ENCODE measurements around the gene NOMO2. TPM values are rescaled to one million over a fixed set of nuclear protein-coding genes. Genes with fewer than 3 reads are reported as not detected.
"Not testable (repeated sequence)": the region's sequence is repeated elsewhere in the genome, so short reads cannot be mapped to it uniquely, and the experiment has no call there.

Gene NOMO2
- polyA plus RNA-seq, 1 donor, result 83.8 TPM

DNA sequence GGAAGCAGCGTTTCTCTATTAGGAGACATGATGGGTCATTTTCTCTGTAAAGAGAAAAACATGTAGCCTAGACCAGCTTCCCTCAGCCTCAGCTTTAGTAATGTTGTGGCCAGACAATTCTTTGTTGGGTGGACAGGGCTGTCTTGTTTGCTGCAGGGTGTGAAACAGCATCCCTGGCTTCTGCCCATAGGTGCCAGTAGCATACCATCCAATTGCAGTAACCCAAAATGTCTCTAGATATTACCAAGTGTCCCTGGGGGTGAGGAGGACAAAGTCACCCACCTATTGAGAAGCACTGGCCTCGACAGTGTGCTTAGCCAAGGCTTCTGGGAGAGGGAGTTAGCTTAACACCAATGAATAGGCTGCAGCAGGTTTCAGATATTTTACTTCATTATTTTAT lies 14.0 kb upstream of the NOMO2 start:
- not testable (repeated sequence) for DNase-seq

DNA sequence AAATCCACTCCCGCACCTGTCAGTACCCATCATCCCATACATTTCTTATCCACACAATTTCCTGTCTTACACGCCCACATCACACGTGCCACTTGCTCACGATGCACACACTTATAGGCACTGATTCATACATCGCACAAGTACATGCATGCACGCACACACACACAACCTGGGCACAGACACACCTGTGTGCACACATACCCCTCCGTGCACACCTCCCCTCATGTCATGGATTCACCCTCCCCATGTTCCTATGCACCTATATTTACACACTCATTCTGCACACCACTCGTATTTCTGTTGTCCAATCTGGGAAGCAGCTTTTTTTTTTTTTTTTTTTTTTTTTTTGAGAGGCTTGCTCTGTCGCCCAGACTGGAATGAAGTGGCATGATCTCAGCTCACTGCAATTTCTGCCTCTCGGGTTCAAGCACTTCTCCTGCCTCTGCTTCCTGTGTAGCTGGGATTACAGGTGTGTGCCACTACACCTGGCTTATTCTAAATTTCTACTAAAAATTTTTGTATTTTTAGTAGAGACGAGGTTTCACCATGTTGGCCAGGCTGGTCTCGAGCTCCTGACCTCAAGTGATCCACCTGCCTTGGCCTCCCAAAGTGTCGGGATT lies 13.5 kb upstream of the NOMO2 start:
- DNase-seq, result not testable (repeated sequence)

DNA sequence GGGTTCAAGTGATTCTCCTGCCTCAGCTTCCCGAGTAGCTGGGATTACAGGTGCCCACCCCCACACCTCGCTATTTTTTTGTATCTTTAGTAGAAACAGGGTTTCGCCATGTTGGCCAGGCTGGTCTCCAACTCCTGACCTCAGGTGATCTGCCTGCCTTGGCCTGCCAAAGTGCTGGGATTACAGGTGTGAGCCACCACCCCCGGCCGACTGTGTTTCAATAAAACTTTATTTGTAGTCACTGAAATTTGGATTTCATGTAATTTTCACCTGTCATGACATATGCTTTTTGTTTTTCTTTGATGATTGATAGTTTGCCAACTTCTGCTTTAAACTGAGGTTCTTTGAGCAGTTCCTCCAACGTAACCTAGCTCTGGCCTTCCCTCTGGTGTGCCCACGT lies 12.0 kb upstream of the NOMO2 start:
- DNase-seq, result not testable (repeated sequence)

DNA sequence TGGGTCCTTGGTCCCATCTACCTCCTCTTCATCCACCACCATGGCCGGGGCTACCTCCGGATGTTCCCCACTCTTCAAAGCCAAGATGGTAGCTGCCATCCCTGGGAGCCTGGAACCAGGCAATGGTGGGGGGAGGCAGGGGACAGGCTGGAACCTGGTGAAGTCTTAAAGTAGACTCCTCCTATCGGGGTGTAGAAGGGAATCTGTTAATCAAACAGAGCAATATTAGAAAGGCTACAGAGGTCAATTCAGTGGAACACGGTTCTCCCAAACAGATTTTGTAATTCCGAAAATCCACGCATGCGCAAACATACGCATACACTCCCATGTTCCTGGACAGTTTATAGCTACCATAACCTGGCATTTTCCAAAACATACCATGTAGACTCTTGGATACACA lies 11.1 kb upstream of the NOMO2 start:
- not testable (repeated sequence) for DNase-seq

DNA sequence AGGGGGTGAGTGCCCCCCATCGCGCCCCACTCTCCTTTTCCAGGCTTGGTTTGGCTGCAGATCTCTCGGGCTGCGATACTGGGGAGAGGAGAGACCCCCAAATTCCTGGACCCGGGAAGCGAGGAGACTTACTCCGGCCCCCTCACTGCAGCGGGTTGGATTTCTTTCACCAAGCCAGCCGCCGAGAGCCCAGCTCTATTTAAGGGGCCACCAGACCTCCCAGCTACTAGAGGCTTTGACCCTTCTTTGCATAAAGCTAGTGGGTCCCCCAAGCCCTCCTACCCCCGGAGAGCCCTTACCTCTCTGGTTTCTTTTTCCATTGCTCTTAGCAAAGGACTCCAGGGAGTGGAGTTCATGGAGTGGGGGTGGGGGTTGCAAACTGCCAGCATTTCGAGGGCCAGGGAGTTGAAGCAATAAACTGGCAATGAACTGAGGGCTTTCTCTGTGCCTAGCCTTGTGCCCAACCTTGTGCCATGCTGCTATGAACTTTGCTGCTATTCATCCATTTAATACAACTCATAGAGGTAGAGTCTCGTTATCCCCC lies 9.5 kb upstream of the NOMO2 start:
- DNase-seq, result not testable (repeated sequence)

DNA sequence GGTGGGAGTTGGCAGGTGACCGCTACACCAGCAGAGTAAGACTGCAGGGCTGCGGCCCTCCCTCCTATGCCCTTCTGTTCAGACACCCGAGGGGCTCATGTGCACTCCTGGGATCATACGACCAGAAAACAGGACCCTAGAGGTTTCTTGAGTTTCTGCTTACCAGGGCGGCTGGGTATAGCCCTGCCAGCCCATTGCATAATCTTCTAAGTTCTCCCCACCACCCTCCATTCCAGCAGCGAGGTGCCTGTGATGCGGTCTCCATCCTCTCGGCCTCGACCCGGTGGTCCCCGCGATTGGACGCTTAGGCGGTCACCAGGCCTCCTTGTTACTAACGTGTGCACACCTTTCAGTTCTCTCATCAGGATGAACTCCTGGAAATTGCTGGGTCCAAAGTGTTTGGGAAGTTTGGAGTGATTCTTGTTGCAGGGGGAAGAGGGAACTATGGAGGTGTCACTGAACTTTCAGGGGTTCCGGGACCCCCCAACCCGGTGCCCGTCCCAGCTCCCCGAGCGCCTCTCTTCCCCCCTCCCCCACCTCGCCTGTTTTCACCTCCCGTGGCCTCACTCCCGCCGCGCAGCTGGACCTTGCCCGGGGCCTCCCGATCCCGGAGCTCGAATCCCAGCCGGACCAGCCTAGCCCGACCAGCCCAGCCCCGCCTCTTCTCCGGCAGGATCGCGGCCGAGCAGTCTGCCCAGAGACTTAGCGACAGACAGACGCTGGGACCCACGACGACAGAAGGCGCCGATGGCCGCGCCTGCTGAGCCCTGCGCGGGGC lies 8.8 kb upstream of the NOMO2 start:
- DNase-seq, result not testable (repeated sequence)

DNA sequence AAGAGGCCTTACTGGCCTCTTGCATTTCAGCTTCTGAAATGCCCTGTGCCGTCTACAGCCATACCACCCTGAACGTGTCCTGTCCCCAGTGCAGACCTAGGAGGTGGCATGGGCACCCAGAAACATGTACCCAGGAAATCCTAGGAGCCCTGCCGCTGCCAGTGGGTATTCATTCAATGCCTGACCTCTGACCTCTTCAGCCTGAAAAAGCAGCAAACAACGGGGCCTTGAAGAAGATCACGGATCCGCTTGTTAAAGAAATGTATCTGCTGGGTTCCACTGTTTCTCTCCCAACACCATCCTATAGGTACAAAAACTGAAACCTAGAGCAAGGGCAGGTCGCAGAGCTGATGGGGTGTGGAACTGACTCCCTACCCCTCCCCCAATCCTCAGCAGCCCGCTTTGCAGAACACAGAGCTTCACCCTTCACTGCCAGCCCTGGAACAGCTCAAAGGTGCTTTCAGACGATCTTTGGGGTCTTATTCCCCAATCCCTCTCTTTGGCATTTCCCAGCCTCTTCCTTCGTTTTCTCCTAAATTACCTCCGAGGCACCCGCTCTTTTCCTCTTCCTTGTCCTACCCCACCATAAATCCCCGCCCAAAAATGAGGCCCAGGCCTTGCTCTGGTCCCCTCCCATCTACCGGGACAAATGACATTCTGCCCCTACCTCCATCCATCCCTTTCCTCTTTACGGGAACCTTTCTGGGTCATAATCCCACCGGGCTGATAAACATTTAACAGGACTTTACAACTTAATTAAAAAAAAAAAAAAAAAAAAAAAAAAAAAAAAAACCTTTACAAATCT lies 1.3 kb downstream of the NOMO2 start:
- DNase-seq, result not testable (repeated sequence)

DNA sequence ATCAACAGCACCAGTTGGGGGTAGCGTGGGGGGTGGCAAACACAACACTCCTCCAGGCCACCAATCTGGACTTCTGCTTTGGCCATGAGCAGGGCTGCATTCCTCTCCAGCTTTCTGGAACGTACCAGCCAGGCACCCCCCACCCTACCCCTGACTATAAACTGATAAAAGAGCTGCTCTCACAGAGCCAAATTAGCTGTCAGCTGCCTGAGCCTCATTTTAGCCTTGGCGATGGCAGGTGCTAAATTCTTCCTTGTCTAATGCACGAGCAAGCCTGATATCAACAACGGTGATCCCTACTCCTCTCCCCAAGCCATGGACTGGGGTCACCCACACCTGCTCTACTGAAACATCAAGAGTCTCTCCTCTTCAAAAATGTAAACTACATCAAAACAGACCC lies 8.2 kb downstream of the NOMO2 start:
- not testable (repeated sequence) for DNase-seq

DNA sequence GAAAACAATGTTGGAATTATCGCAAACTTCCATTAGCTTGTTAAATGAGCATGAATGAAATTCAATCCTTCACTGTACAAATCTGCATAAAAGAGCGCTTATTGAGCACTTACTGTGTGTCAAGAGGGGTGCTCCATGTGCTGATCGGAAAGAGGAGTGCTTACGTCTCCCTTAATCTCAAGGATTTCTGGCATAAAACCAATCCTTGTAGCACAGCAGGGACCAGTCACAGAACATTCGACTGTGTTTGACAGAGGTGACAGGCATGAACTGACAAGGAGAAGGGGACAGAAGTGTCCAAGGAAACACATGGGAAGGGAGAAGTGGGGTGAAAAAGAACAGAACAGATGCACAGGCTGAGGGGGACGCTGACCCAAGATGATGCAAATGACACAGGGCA lies 14.5 kb downstream of the NOMO2 start:
- DNase-seq, result not testable (repeated sequence)

DNA sequence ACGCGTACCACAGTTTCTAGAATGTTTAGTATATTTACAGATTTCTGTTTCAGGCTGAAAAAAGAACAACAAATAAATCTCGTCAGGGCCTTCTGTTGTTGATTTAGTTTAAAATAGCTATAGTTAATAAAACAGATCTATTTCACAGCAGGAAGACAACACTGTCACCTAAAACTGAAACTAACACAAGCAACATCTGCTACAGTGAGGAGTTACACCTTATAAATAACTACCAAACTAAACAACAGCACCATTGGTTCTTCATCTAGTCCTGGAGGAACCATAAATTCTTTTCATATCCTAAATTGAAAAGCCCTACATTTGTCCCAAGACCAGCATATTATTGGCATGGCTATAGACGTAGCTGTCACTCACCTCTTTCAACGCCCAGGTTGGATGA lies 15.0 kb downstream of the NOMO2 start:
- DNase-seq, result not testable (repeated sequence)

DNA sequence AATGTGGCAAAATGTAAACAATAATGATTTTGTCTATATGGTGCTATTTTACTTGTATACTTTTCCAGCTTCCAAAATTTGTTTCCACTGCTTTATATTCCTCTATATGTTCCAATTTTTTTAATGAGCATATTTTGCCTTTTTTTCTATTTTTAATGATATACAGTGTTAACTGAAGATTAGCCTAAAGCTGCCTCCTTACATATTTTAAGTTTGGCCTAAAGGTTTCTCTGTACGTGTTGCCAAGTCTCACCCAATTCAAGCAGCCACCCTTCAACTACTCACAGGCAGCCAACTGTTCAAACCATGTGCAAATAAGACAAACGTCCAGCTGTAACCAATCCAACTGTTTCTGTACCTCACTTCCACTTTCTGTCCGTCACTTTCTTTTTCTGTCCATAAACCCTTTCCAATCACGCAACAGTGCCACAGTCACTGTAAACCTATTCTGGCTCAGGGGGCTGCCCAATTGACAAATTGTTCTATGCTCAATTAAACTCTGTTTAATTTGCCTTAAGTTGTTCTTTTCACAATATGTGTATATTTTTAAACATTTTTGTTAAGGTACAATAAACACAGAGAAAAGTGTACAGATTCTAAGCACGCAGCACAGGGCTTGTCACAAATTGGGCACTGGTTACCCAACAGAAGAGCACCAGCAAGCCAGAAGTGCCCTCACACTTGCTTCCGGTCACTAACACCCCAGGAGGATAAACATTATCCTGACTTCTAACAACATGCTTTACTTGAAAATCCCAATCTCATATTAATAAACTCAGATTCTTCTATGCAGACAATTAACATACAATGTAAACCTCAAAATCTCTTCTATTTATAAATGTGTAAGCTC lies 17.4 kb downstream of the NOMO2 start:
- DNase-seq, result not testable (repeated sequence)

DNA sequence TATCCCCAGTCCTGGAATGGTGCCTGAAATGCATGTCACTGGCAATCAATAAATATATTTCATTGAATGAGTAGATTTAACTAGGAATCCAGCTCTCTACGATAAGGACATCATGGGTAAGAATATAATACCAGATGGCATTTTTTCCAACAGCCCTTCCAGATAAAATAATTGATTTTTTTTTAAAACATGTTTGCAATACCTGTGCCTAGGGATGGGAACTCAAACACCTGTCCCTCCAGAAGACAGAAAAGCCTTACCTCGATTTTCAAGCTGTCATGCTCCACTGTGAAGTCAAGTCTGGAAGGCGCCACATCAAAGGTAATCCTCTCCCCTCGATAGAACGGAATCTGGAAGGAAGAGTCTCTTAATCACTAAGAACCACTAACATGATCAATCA lies 20.0 kb downstream of the NOMO2 start:
- not testable (repeated sequence) for DNase-seq

DNA sequence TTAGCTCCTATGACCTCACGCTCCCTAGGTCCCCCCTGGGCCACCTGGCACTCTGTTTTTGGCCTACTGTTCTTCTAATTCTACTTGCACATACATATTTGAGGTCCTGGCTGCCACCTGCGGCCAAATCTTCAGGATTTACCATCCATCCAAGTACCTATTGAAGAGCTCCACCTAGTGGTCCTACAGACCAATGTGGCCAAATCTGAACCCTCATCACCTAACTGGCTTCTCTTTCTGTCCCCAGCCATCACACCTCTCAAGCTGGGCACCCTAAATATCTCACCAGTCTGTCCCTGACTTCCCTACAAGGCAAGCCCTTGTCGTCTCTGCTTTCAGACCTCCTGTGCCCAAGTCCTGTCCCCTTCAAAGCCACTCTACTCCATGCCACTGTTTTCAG lies 24.9 kb downstream of the NOMO2 start:
- not testable (repeated sequence) for DNase-seq

DNA sequence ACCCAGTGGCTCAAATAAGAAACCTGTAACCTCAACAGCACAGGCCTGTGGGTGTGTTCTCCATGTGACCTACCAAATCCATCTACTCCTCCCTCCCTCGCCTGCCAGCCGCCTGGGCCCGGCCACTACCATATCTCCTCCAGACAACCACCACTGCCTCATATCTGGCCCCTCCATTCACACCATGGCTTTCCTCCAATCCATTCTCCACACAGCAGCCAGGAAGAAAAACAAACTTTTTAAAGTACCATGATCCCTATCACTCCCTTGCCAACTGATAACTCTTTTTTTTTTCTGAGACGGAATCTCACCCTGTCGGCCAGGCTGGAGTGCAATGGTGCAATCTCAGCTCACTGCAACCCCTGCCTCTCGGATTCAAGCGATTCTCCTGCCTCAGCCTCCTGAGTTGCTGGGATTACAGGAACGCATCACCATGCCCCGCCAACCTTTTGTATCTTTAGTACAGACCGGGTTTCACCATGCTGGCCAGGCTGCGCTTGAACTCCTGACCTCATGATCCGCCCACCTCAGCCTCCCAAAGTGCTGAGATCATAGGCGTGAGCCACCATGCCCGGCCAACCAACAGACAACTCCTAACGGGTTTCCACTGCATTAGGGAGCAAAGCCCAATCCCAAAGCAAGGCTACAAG lies 26.3 kb downstream of the NOMO2 start:
- DNase-seq, result not testable (repeated sequence)

DNA sequence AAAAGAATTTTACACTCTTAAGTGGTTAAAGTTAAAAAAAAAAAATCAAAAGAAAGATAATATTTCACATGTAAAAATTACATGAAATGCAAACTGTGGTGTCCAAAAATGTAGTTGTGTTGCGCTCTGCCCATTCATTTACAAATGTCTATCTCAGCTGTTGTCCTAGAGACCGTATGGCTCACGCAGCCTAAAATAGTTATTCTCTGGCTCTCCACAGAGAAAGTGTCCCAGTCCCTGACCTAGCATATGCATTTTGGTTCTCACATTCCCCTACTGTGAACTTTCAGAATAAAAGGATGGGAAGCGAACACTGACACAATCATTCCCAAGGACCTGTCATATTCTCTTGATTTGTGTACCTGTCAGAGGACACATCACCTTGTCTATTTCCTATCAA lies 27.6 kb downstream of the NOMO2 start:
- DNase-seq, result not testable (repeated sequence)

DNA sequence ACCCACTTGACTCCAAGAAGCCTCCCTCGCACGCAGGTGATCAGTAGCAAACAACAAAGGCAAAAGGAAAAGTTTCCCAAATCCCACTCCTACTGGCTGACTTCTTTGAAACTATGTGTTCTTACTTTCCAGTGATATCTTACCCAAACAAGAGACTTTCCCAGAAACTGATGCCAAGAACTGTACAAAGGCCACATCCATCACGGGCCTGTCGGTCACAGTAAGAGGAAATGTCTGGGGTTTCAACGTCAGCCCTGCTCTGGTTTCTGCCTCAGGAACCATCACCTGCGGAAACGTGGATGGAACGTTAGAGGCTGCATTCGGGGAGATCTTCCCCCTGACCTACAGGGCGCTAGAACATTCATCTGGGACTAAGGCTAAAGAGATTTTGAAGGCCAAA lies 30.6 kb downstream of the NOMO2 start:
- not testable (repeated sequence) for DNase-seq

DNA sequence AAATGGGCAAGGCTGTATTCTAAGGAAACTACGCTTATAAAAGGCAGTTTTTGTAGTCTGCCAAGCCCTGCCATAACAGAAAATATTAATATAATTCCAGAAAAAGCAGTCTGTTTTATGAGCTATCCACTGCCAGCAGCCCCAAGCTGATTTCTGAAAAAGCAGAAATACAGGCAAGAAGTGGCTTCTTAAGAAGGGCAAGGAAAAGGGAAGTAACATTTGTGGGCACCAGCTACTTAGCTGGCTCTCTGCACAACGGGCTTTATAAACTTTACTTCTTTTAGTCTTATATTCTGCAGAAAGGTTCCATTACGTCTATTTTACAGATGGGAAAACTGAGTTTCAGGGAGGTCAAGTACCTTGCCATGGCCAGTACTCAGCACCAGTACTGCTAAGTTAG lies 31.6 kb downstream of the NOMO2 start:
- DNase-seq, result not testable (repeated sequence)

DNA sequence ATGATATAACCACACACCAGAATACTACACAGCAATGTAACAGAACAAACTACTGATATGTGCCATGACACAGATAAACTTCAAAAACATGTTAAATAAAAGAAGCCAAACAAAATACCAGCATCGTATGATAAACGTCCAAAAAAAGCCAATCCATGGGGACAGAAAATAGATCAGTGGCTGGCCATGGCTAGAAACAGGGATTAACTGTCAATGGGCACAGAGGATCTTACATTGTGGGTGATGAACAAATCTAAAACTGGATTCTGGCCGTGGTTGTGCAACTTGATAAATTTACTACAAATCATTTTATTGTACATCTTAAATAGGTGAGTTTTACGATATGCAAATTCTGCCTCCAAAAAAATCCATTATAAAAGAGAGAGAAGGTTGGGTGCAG lies 35.4 kb downstream of the NOMO2 start:
- DNase-seq, result not testable (repeated sequence)

DNA sequence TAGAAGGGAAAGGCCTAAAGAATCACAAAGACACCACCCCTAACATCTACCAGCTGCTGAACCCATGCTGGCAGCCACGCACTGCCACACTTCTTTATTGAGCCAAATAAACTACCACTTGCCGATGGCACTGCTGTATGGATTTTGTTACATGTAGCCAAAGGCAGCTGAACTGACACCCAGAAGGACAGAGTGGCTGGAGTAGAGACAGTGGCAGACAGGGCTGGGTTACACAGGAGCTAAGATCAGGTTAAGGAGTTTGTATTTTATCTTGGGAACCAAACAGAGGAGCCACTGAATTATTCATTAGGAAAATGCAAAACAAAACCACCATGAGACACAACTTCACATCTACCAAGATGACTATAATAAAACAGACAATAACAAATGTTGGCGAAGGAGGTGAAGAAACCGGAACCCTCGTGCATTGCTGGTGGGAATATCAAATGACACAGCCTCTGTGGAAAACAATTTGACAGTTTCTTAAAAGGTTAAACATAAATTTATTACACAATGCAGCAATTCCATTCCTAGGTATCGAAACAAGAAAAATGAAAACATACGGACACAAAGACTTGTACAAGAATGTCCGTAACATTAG lies 35.9 kb downstream of the NOMO2 start:
- DNase-seq, result not testable (repeated sequence)

DNA sequence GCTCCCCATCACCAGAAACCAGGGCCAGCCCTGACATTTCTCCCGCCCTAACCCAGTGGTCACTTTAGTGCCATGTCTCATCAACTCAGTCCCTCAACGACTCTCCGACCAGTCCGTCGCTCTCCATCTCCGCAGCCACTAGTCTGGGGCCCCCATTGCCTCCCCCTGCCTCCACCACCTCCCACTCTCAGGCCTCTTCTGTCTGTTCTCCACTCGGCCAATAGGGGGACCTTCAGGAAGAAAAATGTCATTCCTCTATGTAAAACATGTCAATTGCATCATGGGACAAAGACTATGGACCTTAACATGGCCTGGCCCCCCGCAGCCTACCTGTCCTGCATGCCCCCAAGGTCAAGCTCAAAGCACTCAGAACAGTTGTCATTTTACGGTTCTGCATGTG lies 39.3 kb downstream of the NOMO2 start:
- DNase-seq, result not testable (repeated sequence)

All from left kidney (tissue), 2 donors.